VCaP (cell line): Measurements from ENCODE around the gene ZNF653.

Source experiments
- H3K27ac ChIP-seq: fragments of 450-650 bp; 2 replicates; pipeline ENCODE4 v1.5.1; 2017
- CTCF ChIP-seq: fragments of 450-650 bp; conservative IDR thresholded peaks from 2 replicates; pipeline ENCODE4 v1.5.1; 2017; ENCODE audit warnings: mild to moderate bottlenecking, moderate library complexity

The ZNF653 gene

GRCh38 chr19:11549386-11549953 lies 43.8 kb upstream of the ZNF653 start:
- H3K27ac ChIP-seq: no peak overlapping the region
- no peak for TF ChIP-seq CTCF

- TF ChIP-seq CTCF: no peak
Observed at GRCh38 chr19:11547929-11548700, 42.5 kb upstream of the ZNF653 start.

GRCh38 chr19:11541238-11541637 lies 35.6 kb upstream of the ZNF653 start:
- no peak overlapping the region for H3K27ac ChIP-seq
- no peak for TF ChIP-seq CTCF

More at GRCh38 chr19:11547929-11548700, 42.5 kb upstream of the ZNF653 start:
- H3K27ac ChIP-seq: no peak overlapping the region

- H3K27ac ChIP-seq: no peak overlapping the region
- TF ChIP-seq CTCF: no peak
Observed at GRCh38 chr19:11540645-11541044, 35.0 kb upstream of the ZNF653 start.

- no peak for TF ChIP-seq CTCF
- H3K27ac ChIP-seq: no peak overlapping the region
Observed at GRCh38 chr19:11539495-11540365, 34.1 kb upstream of the ZNF653 start.

- H3K27ac ChIP-seq: no peak within 1 kb of the TSS
Observed at GRCh38 chr19:11538232-11539036, 32.8 kb upstream of the ZNF653 start, which contains the start of gene CNN1. Gene CNN1, plus strand, starts transcription at chr19:11538851. Its CDS starts 77 bp downstream, at chr19:11538928.

More at GRCh38 chr19:11538232-11539036, 32.8 kb upstream of the ZNF653 start, which contains the start of gene CNN1:
- TF ChIP-seq CTCF: no peak
